GM19023 (cell line): ENCODE results near the gene CTDSP2.
"Not testable (repeated sequence)": the region's sequence is repeated elsewhere in the genome, so short reads cannot be mapped to it uniquely, and the experiment has no call there.

Experiments used
- ATAC-seq: cut with Tn5 transposase; IDR thresholded peaks from one replicate; pipeline ENCODE4 v1.9.1; 2021; ENCODE audit warnings: mild to moderate bottlenecking, moderate library complexity; ENCODE audit not compliant: unreplicated experiment

CTDSP2 gene

DNA sequence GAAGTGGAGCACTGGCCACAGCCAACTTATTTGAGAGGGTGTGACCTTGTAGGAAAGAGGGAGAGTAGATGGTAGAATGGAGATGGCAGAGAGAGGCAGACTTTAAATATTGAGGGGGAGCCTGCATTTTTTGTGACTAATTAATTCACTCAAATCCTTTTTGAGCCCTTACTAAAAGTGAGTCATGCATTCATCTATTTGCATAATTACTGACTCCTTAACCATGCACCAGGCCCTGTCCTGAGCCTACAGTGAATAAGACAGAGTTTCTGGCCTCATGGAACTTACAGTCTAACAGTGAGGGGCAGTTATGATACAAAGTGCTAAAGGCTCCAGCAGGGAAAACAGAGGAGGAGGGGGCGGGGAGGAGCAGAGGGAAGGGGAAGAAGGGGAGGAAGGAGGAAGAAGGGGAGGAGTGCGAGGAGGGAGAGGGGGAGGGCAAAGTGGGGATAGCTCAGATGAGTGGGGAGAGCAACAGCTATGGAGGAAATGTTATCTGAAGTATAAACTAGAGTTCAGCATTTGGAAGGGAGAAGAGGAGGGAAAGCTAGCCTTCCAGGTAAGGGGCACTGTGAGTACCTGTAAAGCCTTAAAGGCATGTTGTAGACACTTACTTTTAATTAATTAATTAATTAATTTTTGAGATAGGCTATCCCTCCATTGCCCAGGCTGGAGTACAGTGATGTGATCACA lies 7.5 kb upstream of the CTDSP2 start:
- ATAC-seq = no peak

DNA sequence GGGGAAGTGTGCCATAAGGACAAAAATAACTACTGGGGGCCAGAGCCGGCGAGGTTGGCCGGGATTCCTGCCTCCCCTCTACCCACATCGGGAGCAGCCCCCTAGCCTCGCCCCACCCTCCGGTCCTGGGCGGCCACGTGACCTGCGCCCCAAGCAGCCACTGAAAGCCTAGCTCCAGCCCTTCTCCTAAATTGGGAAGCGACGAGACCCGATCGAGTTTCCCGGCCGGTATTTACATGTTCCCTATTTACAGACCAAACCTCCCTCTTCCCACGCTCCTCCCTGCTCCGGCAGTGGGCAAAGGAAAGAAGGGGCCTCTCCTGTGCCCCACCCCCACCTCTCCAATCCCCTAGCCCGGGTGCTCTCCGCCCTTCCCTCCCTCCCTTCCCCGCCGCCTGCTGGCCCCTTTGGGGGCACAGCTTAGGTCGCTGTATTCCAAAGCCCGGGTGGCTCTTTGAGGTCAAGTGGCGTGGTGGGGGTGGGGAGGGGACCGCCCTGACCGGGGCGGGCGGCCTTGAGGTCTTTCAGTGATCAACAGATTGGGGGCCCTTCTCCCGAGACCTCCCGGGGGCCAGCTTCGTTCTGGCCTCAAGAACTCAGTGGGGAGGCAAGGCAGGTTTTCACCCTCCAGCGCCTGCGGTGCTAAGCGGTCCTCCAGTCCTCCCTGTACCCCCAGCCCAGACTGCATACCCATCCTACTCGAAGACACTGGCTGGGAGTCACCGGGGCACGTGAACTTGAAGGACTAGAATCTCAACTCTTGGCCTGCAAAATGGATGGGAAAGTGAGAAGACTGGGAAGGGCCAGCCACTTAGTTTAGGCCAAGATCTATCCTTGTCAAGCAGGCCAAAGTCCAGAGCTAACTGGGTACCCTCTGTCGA lies 6.3 kb upstream of the CTDSP2 start:
- ATAC-seq = no peak

DNA sequence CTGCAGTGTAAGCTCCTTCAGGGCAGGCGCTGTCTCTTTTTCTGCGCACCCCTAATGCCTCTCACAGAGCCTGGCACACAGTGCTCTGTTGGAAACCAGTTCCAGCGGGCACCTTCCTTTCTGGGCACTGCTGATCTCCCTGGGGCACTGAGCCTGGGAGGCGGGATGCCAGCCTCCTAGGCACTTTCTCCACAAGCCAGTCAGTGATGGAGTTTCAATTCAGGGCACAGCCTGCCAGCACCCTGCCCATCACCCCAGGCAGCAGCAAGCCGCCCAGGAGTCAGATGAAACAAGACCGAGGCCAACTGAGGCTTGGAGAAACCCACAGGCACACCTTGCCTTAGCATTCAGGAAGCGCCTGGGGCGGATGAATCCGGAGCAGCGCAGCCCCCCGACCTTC lies 5.7 kb upstream of the CTDSP2 start:
- no peak for ATAC-seq

DNA sequence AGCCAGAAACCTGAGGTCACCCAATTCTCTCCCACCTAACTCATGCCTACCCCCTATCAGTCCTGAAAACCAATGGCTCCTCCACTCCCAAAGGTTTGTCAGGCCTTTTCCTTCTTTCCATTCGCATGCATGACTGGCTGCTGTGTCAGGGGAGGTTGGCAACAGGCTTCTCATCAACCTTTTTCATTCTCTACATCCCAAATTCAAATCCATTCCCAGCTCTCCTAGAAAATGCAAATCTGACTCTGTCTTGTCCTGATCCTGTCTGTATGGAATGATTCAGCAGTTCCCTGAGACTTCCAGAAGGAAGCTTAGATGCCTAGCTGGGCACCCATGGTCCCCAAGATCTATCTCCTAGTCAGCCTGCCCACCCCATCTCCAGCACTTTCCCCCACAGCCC lies 5.0 kb upstream of the CTDSP2 start:
- no peak for ATAC-seq

DNA sequence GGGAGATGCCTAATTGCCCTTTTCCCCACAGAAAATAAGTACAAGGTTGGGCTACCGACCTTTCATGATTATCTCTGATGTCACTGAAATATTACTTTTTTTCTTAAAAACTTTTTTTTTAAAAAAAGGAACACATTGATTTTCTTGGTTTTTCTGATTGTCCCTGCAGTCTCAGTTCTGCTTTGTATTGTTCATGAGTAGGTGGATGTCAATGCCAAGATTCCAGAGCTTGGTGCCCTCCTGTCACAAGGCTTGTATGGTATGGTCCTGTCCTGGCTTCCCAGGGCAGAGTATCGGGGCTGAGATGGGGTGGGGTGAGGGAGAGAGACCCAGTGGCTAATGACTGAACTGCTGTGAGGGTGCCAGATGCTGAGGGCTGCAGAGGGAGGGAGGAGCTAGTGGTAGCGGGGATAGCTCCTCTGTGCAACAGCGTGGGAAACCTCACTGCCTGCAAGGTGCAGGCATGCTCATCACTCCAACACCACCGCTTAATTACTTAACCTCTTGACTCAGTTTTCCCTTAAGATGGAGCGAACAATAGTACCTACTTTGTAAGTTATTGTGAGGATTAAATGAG lies 4.4 kb upstream of the CTDSP2 start:
- ATAC-seq = peak; percentile 30

DNA sequence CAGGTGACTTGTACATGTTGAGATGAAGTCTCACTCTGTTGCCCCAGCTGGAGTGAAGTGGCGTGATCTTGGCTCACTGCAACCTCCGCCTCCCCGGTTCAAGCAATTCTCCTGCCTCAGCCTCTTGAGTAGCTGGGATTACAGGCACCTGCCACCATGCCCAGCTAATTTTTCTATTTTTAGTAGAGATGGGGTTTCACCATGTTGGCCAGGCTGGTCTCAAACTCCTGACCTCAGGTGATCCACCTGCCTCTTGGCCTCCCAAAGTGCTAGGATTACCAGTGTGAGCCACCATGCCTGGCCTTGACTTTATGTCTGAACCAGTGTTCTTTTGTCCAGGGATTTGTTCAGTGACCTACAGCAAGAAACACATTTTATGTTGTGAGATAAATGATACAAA lies 2.9 kb upstream of the CTDSP2 start:
- not testable (repeated sequence) for ATAC-seq

DNA sequence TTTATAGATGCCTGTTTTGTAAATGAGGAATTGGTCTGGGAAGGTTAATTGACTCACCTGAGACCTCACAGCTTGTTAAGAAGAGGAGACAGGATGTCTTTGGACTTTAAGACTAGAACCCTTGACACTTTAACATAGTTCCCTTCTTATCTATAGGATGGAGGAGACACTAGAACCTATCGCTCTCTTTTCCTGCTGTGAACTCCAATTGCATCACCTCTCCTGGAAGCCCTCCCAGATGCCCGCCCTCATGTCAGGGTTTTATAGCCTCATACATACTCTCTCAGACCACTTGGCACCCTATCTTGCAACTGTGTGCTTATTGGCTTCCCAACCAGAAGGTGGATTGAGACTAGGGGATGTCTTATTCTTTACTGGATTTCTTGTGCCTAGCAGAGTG lies 2.5 kb upstream of the CTDSP2 start:
- ATAC-seq = no peak

DNA sequence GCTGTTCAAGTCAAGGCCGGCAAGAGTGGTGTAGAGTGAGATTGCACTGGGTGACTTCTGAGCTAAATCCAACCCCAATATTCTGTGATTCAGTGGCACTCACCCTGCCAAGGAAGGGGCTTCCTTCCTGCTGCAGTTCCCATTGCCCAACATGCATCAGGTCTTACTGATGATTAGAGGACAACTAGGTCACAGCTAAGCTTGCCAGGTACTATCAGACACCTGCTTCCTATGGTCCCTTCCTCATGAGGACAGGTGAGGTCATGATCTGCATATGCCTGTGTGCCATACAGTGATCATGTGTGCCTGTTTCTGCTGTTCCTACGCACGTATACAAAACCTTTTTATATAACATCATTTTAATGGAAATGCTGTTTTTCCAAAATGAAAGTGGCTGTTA lies 1.7 kb upstream of the CTDSP2 start:
- ATAC-seq = no peak

DNA sequence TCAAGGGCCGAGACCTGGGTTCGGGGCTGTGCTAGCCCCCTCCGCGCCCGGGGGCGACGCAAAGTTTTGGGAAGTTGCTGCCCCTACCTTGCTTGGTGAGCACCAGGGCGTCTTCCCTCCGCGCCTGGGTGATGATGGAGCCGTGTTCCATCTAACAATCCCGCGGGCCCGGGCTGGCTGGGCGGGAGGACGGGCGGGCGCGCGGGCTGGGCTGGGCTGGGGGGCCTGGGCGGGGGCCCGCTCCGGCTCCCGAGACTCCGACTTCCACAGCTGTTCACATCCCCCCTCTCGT lies 298 bp downstream of the CTDSP2 start:
- ATAC-seq = peak; percentile 6

DNA sequence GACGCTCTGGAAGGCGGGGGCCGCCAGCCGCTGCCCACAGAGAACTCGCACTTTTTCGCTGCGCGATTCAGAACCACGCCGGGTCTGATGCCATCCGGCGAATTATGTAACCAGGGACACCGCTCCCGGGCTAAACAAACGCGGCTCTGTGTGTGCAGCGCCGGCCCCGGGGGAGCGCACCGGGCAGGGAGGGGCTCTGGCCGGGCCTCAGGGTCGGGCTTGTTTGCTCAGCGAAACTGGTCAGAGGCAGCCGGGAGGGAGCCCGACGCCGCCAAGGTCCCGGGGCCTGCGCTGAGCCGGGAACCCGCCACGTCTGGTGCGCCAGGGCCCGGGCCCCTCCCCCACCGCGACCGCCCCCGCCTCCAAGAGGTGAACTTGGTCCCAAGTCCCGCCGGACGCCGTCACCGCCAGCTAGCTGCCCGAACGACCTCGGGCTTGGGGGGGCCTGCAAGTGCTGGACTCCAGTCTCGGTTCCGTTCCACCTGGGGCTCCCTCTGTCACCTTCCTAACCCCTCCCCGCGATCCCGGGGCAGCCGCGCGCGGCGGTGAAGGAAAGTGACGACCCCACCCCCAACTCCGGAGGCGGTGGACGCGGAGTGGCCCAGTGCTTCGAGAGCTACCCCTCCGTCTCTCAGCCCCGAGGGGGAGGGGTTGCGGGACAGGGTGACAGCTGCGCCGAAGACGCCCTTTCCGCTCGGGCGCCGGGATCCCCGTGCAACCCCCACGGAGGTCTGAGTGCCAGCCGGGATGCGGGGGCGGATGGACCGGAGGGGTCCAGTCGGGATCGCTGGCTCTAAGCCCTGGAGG lies 848 bp downstream of the CTDSP2 start:
- ATAC-seq = peak; percentile 34

DNA sequence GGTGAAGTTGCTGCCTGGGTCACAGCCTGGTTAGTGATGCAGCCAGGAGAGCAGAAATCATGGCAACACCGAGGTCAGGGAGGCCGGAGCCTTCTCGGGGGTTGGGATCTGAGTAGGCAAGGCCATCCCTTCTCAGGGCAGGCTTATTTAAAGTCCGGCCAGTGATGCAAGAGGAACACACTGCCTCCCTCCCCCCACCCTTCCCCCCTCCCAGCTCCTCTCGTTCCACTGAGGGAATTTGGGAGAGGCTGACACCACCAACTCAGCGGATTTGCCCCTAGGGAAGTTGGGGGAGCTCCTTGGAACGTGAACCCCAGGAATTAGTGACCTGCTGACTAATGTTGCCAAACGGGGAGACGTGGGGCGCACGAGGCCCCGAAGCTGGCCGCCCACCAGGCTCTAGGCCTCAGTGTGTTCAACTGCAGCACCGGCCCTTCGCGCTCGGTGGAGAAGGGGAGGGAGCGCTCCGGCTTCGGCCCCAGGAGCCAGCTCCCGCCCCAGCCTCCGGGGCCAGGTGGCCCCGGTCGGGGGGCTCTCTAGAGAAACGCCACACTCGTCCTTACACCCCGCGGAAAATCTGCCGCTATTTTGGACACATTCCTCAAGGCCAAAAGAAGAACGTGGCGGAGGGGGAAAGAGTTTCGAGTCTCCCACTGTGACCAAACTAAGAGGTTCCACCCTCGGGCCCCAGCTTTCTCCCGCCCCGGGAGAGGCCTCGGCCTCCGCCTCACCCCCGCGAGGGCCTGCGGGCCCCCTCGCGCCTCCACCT lies 1.6 kb downstream of the CTDSP2 start:
- ATAC-seq = peak; percentile 22

DNA sequence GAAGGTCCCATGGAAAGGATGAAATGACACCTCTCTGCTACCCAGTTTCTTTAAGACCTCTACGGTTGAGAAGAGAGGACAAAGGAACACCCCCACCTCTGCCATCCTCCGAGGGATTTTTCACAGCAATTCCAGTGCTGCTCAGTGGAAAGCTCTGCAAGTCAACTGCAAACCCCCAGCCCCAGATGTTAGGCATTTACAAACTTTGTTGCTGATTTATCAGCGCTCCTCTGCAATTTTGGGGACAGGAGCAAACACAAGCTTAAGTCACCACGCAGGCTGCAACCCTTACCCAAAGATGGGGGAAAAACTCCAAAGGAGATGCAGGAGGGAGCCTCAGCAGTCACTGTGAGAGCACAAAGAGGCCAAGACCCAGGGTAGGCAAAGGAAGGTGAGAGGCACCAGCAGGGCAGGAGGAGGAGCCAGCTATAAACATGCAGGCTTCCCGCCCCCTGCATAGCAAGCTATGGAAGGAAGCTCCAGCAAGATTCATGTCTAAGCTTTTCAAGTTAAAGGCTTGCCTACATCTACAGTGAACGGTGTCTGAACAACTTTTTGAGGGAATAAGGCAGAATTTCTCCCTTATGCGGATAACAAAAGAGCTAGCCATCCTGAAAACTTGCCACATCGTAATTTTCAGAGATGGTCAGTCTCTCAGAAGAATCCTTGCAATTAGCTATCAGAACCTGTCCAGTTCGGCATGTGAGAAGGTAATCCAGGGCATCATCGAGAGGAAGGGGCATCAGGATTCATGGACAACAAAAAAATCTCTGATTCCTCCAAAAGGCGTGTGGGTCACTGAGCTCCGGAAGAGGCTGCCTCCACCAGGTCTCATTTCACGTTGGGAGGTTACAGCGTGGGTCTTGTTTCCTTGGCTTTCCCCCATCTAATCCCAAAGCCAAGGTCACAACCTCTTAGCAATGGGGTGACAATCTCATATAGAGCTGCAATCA lies 3.9 kb downstream of the CTDSP2 start:
- ATAC-seq = no peak

DNA sequence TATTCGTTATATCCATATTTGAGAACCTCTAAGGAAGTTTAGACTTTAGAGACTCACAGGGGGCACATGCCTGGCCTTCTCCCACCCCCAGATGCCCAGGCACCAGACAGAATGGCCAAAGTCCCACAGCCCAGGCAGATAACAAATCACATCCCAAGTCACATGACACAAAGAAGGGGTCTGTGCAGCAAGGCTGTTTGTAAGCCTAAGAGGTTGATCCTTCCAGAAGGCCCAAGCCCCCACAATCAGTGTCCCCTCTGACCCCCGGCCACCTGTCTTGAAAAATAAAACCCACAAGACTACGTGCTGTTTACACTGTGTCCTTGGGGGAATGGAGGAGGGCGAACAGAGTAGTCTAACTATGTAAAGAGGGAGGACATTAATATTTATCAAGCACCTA lies 5.1 kb downstream of the CTDSP2 start:
- no peak for ATAC-seq

DNA sequence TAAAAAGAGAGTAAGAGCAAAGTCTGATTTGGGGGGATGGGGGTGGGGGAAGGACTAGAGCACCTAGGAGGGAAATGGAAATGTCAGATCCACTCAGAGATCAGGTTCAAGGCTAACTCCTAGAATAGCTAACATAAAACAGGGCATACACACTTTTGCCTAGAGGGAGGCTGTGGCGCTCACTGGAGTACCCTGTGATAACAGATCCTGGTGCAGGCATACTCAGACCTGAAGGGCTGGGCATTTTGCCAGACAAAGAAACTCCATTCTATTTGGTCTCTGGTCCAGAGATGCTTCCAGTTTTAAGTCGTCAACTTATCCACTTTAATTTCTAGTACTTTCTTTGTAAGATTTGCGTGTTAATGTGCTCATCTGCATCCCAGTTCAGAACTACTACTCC lies 5.8 kb downstream of the CTDSP2 start:
- ATAC-seq = no peak

DNA sequence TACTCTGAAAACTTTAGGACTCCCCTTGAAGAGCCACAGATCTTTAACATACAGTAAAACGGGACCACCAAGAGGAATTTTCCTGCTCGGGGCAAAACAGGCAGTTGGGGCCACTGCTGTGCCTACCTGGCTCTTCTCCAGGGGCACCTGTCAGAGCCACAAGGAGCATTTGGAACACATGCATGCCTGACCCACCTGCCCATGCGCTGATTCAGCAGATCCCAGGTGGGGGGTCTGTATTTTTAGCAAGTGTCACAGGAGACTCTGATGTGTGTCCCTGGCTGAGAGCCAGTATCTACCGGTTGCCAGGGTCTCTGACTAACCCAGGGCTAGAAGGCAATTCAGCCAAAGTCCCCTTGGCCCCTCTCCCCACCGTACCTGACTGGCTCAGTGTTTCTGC lies 6.5 kb downstream of the CTDSP2 start:
- ATAC-seq = no peak

DNA sequence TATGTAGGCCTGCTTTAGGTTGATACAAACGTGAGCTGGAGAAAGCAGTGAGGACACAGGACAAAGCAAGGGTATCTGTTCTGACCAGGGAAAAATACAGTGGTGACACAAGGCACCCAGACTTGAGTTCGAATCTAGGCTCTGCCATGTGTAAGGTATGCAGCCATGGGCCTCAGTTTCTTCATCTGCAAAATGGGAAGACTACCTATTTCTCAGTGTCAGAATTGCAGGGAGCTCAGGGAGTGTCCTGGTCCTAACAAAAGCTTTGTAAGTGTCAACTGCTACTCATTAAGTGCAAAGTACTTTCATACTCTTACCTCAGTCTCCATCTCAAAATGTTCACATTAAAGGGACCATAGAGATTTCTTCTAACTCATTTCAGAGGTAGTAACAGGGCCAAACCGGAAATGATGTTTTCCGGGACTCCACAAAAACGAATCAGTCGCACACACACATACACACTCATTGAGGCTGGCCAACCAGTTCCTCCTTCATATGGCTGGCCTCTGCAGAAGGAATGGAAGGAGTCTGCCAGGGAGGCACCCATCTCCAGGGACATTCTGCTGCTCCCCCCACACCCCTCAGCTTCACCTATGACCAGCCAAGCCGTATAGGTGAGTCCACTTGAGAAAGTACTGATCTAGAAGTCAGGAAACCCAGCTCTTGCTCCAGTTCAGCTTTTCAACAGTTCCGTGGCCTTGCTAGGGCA lies 7.8 kb downstream of the CTDSP2 start:
- no peak for ATAC-seq

DNA sequence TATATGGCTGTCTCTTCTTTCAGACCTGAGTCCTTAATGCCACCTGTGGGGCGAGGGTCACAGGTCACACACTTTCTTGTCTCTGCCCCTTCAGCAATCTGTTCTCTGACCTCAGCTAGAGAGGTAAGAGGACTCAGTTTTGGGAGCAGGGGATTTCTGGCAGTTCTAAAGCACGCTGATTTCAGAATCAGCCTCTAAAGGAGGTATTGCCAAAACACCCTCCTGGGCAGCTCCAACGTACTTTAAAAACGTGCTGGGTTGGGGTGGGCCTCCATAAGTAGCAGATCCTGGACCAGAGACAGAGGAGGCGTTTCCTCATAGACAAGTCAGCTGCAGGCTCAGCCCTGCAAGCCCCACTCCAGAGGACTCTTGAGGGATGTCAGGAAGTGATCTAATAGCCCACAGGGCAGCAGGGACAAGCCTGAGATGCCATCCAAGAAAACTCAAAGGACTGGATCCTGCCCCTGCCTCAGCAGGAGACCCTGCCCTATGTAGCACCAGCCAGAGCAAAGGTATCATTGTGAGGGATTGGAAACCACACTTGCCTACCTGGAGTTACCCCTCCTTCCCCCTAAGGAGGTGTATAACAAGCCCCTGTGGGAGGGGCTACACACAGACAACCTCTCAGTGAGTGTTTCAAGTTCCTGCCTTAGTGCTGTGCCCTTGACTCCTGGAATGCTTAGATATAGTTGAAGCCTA lies 8.5 kb downstream of the CTDSP2 start:
- ATAC-seq = no peak
